Peyer's patch (tissue), 4 donors: ENCODE measurements around the gene NUDCD3. TPM values are rescaled to one million over a fixed set of nuclear protein-coding genes. Genes with fewer than 3 reads are reported as not detected.

ENCODE experiments used
- DNase-seq, 3 donors: peaks; one replicate each; pipeline ENCODE4 v3.0.0-alpha.2; 2017 to 2019
- H3K27ac ChIP-seq, 4 donors: fragments of 200-600 bp; sonication (generic); one replicate each; pipeline ENCODE4 v1.5.1; 2016 to 2019
- H3K27me3 ChIP-seq, 2 donors: fragments of 200-600 bp; sonication (generic); one replicate each; pipeline ENCODE4 v1.5.1; 2019
- H3K36me3 ChIP-seq, 3 donors: fragments of 200-600 bp; sonication (generic); one replicate each; pipeline ENCODE4 v1.5.1; 2016 to 2019
- H3K4me1 ChIP-seq, 4 donors: fragments of 200-600 bp; sonication (generic); one replicate each; pipeline ENCODE4 v1.5.1; 2016 to 2019
- H3K4me3 ChIP-seq, 4 donors: fragments of 200-600 bp; sonication (generic); 1 replicate in 3 of 4; 2 replicates in 1 of 4; pipeline ENCODE4 v1.5.1; 2016 to 2019; ENCODE audit warnings: mild to moderate bottlenecking in 1 of 4
- H3K9me3 ChIP-seq, 4 donors: fragments of 200-600 bp; sonication (generic); one replicate each; pipeline ENCODE4 v1.5.1; 2016 to 2019; ENCODE audit warnings: mild to moderate bottlenecking in 1 of 4
- CTCF ChIP-seq, 6 experiments: fragments of 450-650 bp in 4 of 6; fragments of 200-600 bp in 2 of 6; sonication (generic) in 1 of 6; IDR thresholded peaks; one replicate each; pipeline ENCODE4 v1.5.1; 2017 to 2019; ENCODE audit warnings: antibody characterized with exemption in 6 of 6, mild to moderate bottlenecking in 3 of 6, moderate library complexity in 1 of 6
- POLR2A ChIP-seq, 2 donors: fragments of 450-650 bp; IDR thresholded peaks; one replicate each; pipeline ENCODE4 v1.5.1; 2017; ENCODE audit warnings: antibody characterized with exemption in 2 of 2, mild to moderate bottlenecking in 2 of 2, moderate library complexity in 2 of 2
- total RNA-seq, 4 donors: library from RNA; depleted of rRNA; stranded (reverse); fragments of >200 nt; gene quantifications; one replicate each; pipeline ENCODE4 v1.1.0, GENCODE V29; 2016

The NUDCD3 gene
- total RNA-seq, 4 donors from 2014 or later: 32.9 to 61.9 (median 44.1) TPM

- H3K27ac ChIP-seq: no peak overlapping the region
- H3K36me3 ChIP-seq: no peaks in the 10 kb centered on the region
- no peak for TF ChIP-seq CTCF (IDR thresholded peaks at IDR 0.05)
- TF ChIP-seq POLR2A (IDR thresholded peaks at IDR 0.05): no peak
- no peak overlapping the region for H3K4me3 ChIP-seq
- DNase-seq: no peak
- H3K4me1 ChIP-seq: no peaks in the 10 kb centered on the region
- H3K9me3 ChIP-seq: no peaks in the 10 kb centered on the region
- no peaks in the 10 kb centered on the region for H3K27me3 ChIP-seq
Measured at GRCh38 chr7:44521347-44522095, 31.1 kb upstream of the NUDCD3 start.

GRCh38 chr7:44520574-44520973 lies 30.1 kb upstream of the NUDCD3 start:
- no peak overlapping the region for H3K27ac ChIP-seq
- H3K36me3 ChIP-seq: no peaks in the 10 kb centered on the region
- DNase-seq: no peak
- H3K27me3 ChIP-seq: no peaks in the 10 kb centered on the region
- no peaks in the 10 kb centered on the region for H3K4me1 ChIP-seq
- H3K9me3 ChIP-seq: no peaks in the 10 kb centered on the region
- no peak overlapping the region for H3K4me3 ChIP-seq
- no peak for TF ChIP-seq POLR2A (IDR thresholded peaks at IDR 0.05)
- TF ChIP-seq CTCF (IDR thresholded peaks at IDR 0.05): no peak

- Histone ChIP-seq H3K4me1 (no peaks in the 10 kb centered on the region), H3K9me3 (no peaks in the 10 kb centered on the region), H3K27me3 (no peaks in the 10 kb centered on the region), H3K36me3 (no peaks in the 10 kb centered on the region), H3K27ac (no peak overlapping the region), H3K4me3 (no peak overlapping the region)
- no peak for DNase-seq
- TF ChIP-seq CTCF (IDR thresholded peaks at IDR 0.05): no peak
- TF ChIP-seq POLR2A (IDR thresholded peaks at IDR 0.05): no peak
Measured at GRCh38 chr7:44519546-44519945, 29.1 kb upstream of the NUDCD3 start.

GRCh38 chr7:44518761-44519160 lies 28.3 kb upstream of the NUDCD3 start:
- TF ChIP-seq CTCF (IDR thresholded peaks at IDR 0.05): no peak
- TF ChIP-seq POLR2A (IDR thresholded peaks at IDR 0.05): no peak
- no peaks in the 10 kb centered on the region for H3K36me3 ChIP-seq

GRCh38 chr7:44517175-44517574 lies 26.7 kb upstream of the NUDCD3 start:
- DNase-seq: no peak
- H3K4me1 ChIP-seq: no peaks in the 10 kb centered on the region
- no peaks in the 10 kb centered on the region for H3K9me3 ChIP-seq
- no peak overlapping the region for H3K27ac ChIP-seq
- H3K36me3 ChIP-seq: no peaks in the 10 kb centered on the region
- H3K4me3 ChIP-seq: no peak overlapping the region
- TF ChIP-seq CTCF (IDR thresholded peaks at IDR 0.05) (no peak), POLR2A (IDR thresholded peaks at IDR 0.05) (no peak)
- no peaks in the 10 kb centered on the region for H3K27me3 ChIP-seq

More at GRCh38 chr7:44518761-44519160, 28.3 kb upstream of the NUDCD3 start:
- Histone ChIP-seq H3K4me1 (no peaks in the 10 kb centered on the region), H3K4me3 (no peak overlapping the region), H3K27me3 (no peaks in the 10 kb centered on the region), H3K27ac (no peak overlapping the region), H3K9me3 (no peaks in the 10 kb centered on the region)
- DNase-seq: no peak
